ENCODE data around the gene TVP23A.

- TF ChIP-seq CTCF (IDR thresholded peaks at IDR 0.05; ENCODE audit: borderline replicate concordance, extremely low read depth, low read length, poor library complexity, severe bottlenecking) (no peak), EZH2 (IDR thresholded peaks at IDR 0.05; ENCODE audit: borderline replicate concordance, low read depth, low read length, severe bottlenecking) (no peak)
Measured at GRCh38 chr16:10865991-10866966, 47.7 kb upstream of the TVP23A start.

Measured in DND-41 (cell line).